ENCODE data around the gene RTEL1.
"Not testable (repeated sequence)": the region's sequence is repeated elsewhere in the genome, so short reads cannot be mapped to it uniquely, and the experiment has no call there.

The RTEL1 gene

GRCh38 chr20:63627751-63628245 is 30.3 kb upstream of the RTEL1 start:
- FAIRE-seq, result no peak

GRCh38 chr20:63628246-63628975 is 29.7 kb upstream of the RTEL1 start:
- no peak for FAIRE-seq

GRCh38 chr20:63630956-63631355 is 27.2 kb upstream of the RTEL1 start:
- FAIRE-seq, result not testable (repeated sequence)

GRCh38 chr20:63631426-63631825 is 26.7 kb upstream of the RTEL1 start:
- not testable (repeated sequence) for FAIRE-seq

- no peak for FAIRE-seq
Measured at GRCh38 chr20:63633732-63634131, 24.4 kb upstream of the RTEL1 start.

GRCh38 chr20:63635431-63636141 is 22.5 kb upstream of the RTEL1 start:
- FAIRE-seq, result no peak

GRCh38 chr20:63636752-63637628 is 21.1 kb upstream of the RTEL1 start:
- FAIRE-seq, result no peak

- FAIRE-seq, result no peak
Measured at GRCh38 chr20:63639093-63639975, 18.8 kb upstream of the RTEL1 start.

GRCh38 chr20:63640086-63640485 is 18.0 kb upstream of the RTEL1 start:
- FAIRE-seq, result no peak

- not testable (repeated sequence) for FAIRE-seq
Measured at GRCh38 chr20:63640686-63641085, 17.4 kb upstream of the RTEL1 start.

- FAIRE-seq, result no peak
Measured at GRCh38 chr20:63641146-63641791, 16.8 kb upstream of the RTEL1 start.

- FAIRE-seq, result no peak
Measured at GRCh38 chr20:63641792-63642523, 16.2 kb upstream of the RTEL1 start.

GRCh38 chr20:63642527-63643247 is 15.4 kb upstream of the RTEL1 start:
- no peak for FAIRE-seq

- no peak for FAIRE-seq
Measured at GRCh38 chr20:63643499-63643898, 14.6 kb upstream of the RTEL1 start.

GRCh38 chr20:63643946-63644345 is 14.2 kb upstream of the RTEL1 start:
- no peak for FAIRE-seq

- no peak for FAIRE-seq
Measured at GRCh38 chr20:63645218-63645617, 12.9 kb upstream of the RTEL1 start.

GRCh38 chr20:63648190-63648589 is 9.9 kb upstream of the RTEL1 start:
- no peak for FAIRE-seq

GRCh38 chr20:63648895-63649589 is 9.1 kb upstream of the RTEL1 start:
- no peak for FAIRE-seq

GRCh38 chr20:63650486-63650885 is 7.6 kb upstream of the RTEL1 start:
- FAIRE-seq, result not testable (repeated sequence)

GRCh38 chr20:63651942-63652191 is 6.2 kb upstream of the RTEL1 start:
- no peak for FAIRE-seq
